Uterus (tissue), 2 donors: Measurements from ENCODE around the gene RCOR2.

ENCODE experiments used
- POLR2A ChIP-seq, 2 donors: fragments of 450-650 bp; IDR thresholded peaks; one replicate each; pipeline ENCODE4 v1.6.1; 2016; ENCODE audit warnings: antibody characterized with exemption in 2 of 2, mild to moderate bottlenecking in 1 of 2, moderate library complexity in 1 of 2
- TF ChIP-seq, protein P1 (sequence below), 4 experiments: fragments of 200-600 bp in 2 of 4; fragments of 450-650 bp in 2 of 4; sonication (generic) in 2 of 4; IDR thresholded peaks; one replicate each; pipeline ENCODE4 v1.5.1; 2016 to 2019; ENCODE audit warnings: antibody characterized with exemption in 4 of 4, mild to moderate bottlenecking in 2 of 4, moderate library complexity in 1 of 4

DNA sequence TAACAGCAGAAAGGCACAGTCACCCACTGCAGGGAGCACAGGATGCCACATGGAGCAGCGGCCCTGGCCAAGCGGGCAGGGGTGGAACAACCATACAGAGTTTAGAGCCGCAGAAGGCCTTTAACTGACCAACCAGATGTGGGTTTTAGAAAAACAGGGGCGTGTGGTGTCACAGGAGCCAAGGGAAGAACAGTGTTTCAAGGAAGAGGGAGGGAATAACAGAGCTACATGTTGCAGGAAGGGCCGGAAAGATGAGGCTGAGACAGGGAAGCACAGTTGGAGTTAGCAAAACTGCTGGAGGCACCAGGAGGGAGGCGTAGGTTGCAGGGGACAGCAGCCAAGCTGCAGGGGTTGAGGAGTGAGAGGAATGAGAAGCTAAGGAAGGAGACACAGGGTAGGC, 14.1 kb upstream of the RCOR2 start:
- TF ChIP-seq, protein P1, sequence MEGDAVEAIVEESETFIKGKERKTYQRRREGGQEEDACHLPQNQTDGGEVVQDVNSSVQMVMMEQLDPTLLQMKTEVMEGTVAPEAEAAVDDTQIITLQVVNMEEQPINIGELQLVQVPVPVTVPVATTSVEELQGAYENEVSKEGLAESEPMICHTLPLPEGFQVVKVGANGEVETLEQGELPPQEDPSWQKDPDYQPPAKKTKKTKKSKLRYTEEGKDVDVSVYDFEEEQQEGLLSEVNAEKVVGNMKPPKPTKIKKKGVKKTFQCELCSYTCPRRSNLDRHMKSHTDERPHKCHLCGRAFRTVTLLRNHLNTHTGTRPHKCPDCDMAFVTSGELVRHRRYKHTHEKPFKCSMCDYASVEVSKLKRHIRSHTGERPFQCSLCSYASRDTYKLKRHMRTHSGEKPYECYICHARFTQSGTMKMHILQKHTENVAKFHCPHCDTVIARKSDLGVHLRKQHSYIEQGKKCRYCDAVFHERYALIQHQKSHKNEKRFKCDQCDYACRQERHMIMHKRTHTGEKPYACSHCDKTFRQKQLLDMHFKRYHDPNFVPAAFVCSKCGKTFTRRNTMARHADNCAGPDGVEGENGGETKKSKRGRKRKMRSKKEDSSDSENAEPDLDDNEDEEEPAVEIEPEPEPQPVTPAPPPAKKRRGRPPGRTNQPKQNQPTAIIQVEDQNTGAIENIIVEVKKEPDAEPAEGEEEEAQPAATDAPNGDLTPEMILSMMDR (IDR thresholded peaks at IDR 0.05) = no peak
- TF ChIP-seq POLR2A (IDR thresholded peaks at IDR 0.05) = no peak
